ENCODE data around the gene NCR3LG1. TPM values are rescaled to one million over a fixed set of nuclear protein-coding genes. Genes with fewer than 3 reads are reported as not detected.

The NCR3LG1 gene
- total and polyA plus RNA-seq, 2 of the 8 experiments (the other 6 are each of a cell fraction or from before 2014, with no cell fraction given), result 0.68 to 1.9 TPM

DNA sequence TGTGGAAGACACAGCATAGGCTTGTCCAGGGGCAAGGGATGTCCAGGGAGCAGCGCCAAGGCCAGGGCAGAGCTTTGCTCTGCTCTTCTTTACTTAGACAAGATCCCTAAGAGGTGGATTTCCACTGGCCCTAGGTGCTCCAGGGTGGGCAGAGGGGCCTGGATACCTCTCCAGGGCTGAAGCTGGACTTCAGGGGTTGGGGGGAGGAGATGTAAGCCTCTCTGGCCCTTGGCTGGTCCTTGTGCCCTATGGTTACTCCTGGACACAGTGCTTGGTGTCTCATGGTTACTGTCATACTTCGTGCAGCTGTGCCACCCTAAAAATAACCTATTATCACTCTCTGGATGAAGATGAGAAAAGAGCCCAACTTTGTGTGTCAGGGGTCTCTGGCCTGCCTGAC lies 49.7 kb downstream of the NCR3LG1 start:
- ChIA-PET POLR2A (ENCODE audit: partially characterized antibody) (interaction anchor here (1.4 kb wide), 1 partner anchor 11 kb away, joined by 6 read pairs; no protein-coding TSS in a partner anchor), CTCF (ENCODE audit: partially characterized antibody) (interaction anchor here (1.4 to 38.8 kb wide), 8 partner anchors 8 to 111 kb away, joined by 4 to 1414 read pairs (median 10); partner anchors contain the start of gene KCNJ11)
- DNase-seq (ENCODE audit: low read depth in 1 of 2, low spot score in 2 of 2) (no peak), FAIRE-seq (no peak)
- Histone ChIP-seq H2AK5ac (ENCODE audit: low read depth, low read length) (no peak overlapping the region), H2BK15ac (ENCODE audit: low read length) (no peak overlapping the region), H3K4ac (replicated peaks; ENCODE audit: insufficient read length, low read depth, low read length) (no peak overlapping the region), H3K27me3 (replicated peaks in 1 of 4; ENCODE audit: control insufficient read depth in 3 of 4, extremely low read depth in 1 of 4, insufficient read depth in 3 of 4, low read length in 3 of 4) (no peaks in the 10 kb centered on the region), H4K91ac (replicated peaks; ENCODE audit: insufficient read length, low read length) (no peak overlapping the region), H4K8ac (ENCODE audit: extremely low read depth, insufficient read depth, low read length) (no peak overlapping the region), H3K4me2 (ENCODE audit: insufficient read depth in 1 of 2, low read depth in 2 of 2, low read length in 2 of 2) (no peak overlapping the region), H3K79me2 (ENCODE audit: control insufficient read depth in 1 of 2, insufficient read depth in 2 of 2, low read length in 2 of 2) (no peaks in the 10 kb centered on the region), H3K4me3 (ENCODE audit: extremely low read depth in 1 of 4, insufficient read depth in 2 of 4, low read depth in 3 of 4, low read length in 4 of 4) (no peak overlapping the region), H2BK20ac (ENCODE audit: low read length) (no peak overlapping the region), H3K14ac (ENCODE audit: insufficient read length) (no peak overlapping the region), H3K79me1 (ENCODE audit: low read depth, low read length) (no peaks in the 10 kb centered on the region), H3K36me3 (ENCODE audit: control insufficient read depth in 2 of 4, insufficient read depth in 4 of 4, low read length in 3 of 4) (no peaks in the 10 kb centered on the region), H4K5ac (ENCODE audit: insufficient read length, low read depth, low read length) (no peak overlapping the region), H3K18ac (ENCODE audit: extremely low read depth, low read length) (no peak overlapping the region), H2BK5ac (ENCODE audit: low read depth, low read length) (no peak overlapping the region), H3K9ac (replicated peaks in 1 of 4; ENCODE audit: extremely low read depth in 1 of 4, low read depth in 3 of 4, low read length in 3 of 4) (no peak overlapping the region), H2BK120ac (replicated peaks; ENCODE audit: low read depth, low read length) (no peak overlapping the region), H3K23ac (ENCODE audit: insufficient read length) (no peak overlapping the region), H3K4me1 (replicated peaks in 1 of 4; ENCODE audit: control insufficient read depth in 3 of 4, insufficient read depth in 4 of 4, low read length in 3 of 4) (no peaks in the 10 kb centered on the region), H3K23me2 (ENCODE audit: low read depth, low read length) (no peaks in the 10 kb centered on the region), H2AFZ (ENCODE audit: low read length) (no peak overlapping the region), H3K9me3 (ENCODE audit: insufficient read depth in 2 of 2, low read depth in 1 of 2, low read length in 1 of 2) (no peaks in the 10 kb centered on the region), H4K20me1 (replicated peaks in 1 of 2; ENCODE audit: control insufficient read depth in 1 of 2, insufficient read depth in 2 of 2, low read length in 2 of 2) (no peaks in the 10 kb centered on the region), H3K27ac (ENCODE audit: low read depth, low read length) (no peak overlapping the region), H3K56ac (replicated peaks; ENCODE audit: insufficient read length, low read depth, low read length) (no peak overlapping the region), H2BK12ac (ENCODE audit: low read depth, low read length) (no peak overlapping the region)
- WGBS, 2 experiments (ENCODE audit: extremely low coverage in 1 of 2, insufficient coverage in 1 of 2, insufficient read length in 1 of 2, insufficient replicate concordance in 2 of 2, low coverage in 1 of 2, low lambda C conversion rate in 2 of 2, missing lambda C conversion rate in 1 of 2), result 92% methylated on average over 2 of the region's 2 CpGs; no CpG with 5 or more reads in 1 of the 2 experiments
- TF ChIP-seq EGR1 (IDR thresholded peaks at IDR 0.05; ENCODE audit: borderline replicate concordance, low read depth, low read length), result no peak
- no peak for TF ChIP-seq POU5F1 (IDR thresholded peaks at IDR 0.05; ENCODE audit: low read depth, low read length)
- TF ChIP-seq TBP (IDR thresholded peaks at IDR 0.05; ENCODE audit: low read depth, low read length), result no peak
- TF ChIP-seq TAF1 (IDR thresholded peaks at IDR 0.05; ENCODE audit: low read depth, low read length), result no peak
- TF ChIP-seq, protein P1, sequence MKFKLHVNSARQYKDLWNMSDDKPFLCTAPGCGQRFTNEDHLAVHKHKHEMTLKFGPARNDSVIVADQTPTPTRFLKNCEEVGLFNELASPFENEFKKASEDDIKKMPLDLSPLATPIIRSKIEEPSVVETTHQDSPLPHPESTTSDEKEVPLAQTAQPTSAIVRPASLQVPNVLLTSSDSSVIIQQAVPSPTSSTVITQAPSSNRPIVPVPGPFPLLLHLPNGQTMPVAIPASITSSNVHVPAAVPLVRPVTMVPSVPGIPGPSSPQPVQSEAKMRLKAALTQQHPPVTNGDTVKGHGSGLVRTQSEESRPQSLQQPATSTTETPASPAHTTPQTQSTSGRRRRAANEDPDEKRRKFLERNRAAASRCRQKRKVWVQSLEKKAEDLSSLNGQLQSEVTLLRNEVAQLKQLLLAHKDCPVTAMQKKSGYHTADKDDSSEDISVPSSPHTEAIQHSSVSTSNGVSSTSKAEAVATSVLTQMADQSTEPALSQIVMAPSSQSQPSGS (IDR thresholded peaks at IDR 0.05; ENCODE audit: low read length), result no peak
- TF ChIP-seq GTF2F1 (IDR thresholded peaks at IDR 0.05; ENCODE audit: borderline replicate concordance, low read depth, low read length), result no peak
- no peak for TF ChIP-seq MAFK (IDR thresholded peaks at IDR 0.05; ENCODE audit: low read depth, low read length)
- no peak for TF ChIP-seq TAF7 (optimal IDR thresholded peaks at IDR 0.05; ENCODE audit: borderline replicate concordance, low read depth, low read length)
- TF ChIP-seq CTBP2 (IDR thresholded peaks at IDR 0.05; ENCODE audit: borderline replicate concordance, insufficient read depth, insufficient read length, low read length), result no peak
- no peak for TF ChIP-seq TEAD4 (IDR thresholded peaks at IDR 0.05; ENCODE audit: low read depth, low read length)
- TF ChIP-seq NRF1 (IDR thresholded peaks at IDR 0.05; ENCODE audit: low read depth, low read length), result no peak
- TF ChIP-seq, protein P2, sequence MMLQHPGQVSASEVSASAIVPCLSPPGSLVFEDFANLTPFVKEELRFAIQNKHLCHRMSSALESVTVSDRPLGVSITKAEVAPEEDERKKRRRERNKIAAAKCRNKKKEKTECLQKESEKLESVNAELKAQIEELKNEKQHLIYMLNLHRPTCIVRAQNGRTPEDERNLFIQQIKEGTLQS (IDR thresholded peaks at IDR 0.05; ENCODE audit: insufficient read depth, low read depth, low read length), result no peak

Data from H1 (cell line).